ENCODE measurements around the gene FHOD1. TPM values are rescaled to one million over a fixed set of nuclear protein-coding genes. Genes with fewer than 3 reads are reported as not detected.
A peak's percentile ranks its signal among the peaks of the same experiment; 100 is the strongest.

FHOD1 gene
- total and polyA plus RNA-seq, 2 of the 13 experiments (the other 11 are each of a cell fraction or from before 2014, with no cell fraction given), result 20.0 to 20.8 TPM

DNA sequence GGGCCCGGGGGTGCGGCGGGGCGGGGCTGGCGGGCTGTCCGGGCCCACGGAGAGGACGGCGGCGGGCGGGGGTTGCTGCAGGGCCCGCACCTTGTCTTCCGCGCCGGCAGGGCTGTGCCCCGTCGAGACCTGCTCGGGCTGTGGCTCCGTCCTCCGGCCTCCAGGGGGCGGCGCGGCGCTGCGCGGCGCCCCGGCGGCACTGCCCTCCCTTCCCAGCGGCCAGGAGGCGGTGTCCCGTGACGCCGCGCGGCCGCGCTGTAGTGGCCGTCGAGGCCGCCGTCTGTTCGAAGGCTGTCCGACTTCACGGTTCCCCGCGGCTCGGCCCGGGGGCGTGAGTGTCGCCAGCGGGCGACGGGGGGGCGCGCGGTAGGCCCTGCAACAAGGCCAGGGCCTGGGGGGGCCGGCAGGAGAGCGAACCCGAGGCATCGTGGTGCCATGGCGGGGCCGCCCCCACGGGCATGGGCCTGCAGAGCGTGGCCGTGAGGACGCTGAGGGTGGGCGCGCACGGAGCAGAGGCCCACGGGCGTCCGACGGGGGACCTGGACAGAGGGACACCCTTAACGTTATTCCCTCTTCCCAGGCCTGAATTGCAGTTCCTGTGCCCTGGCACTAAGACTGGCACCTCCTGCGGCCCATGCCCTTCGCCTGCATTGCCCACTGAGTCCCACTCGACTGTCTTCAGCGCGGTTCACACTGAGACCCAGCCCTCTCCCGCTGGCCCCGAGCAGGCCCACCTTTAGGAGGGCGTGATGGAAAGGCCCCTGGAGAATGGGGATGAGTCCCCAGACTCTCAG lies 32.2 kb upstream of the FHOD1 start, which contains the start of gene PLEKHG4 (continued):
- peak; percentile 65; the same call in 1 of the 2 replicates for TF ChIP-seq SIN3A (IDR thresholded peaks at IDR 0.05; ENCODE audit: borderline replicate concordance, low read depth, low read length)
- 0 out of 2 replicates have a peak, but pooled peaks have one; percentile 10 for TF ChIP-seq ATAD3A (CRISPR knock-in tag; IDR thresholded peaks at IDR 0.05)
- peak; percentile 76; the same call in 1 of the 2 replicates for TF ChIP-seq ZNF724P (CRISPR knock-in tag; IDR thresholded peaks at IDR 0.05; ENCODE audit: borderline replicate concordance)
- peak; percentile 78 for TF ChIP-seq GATAD1 (CRISPR knock-in tag; IDR thresholded peaks at IDR 0.05)
- TF ChIP-seq ZNF569 (CRISPR knock-in tag; IDR thresholded peaks at IDR 0.05; ENCODE audit: borderline replicate concordance), result no peak
- no peak for TF ChIP-seq ZFP36L2 (CRISPR knock-in tag; IDR thresholded peaks at IDR 0.05)
- TF ChIP-seq, protein P1, sequence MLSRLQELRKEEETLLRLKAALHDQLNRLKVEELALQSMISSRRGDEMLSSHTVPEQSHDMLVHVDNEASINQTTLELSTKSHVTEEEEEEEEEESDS (CRISPR knock-in tag; IDR thresholded peaks at IDR 0.05; ENCODE audit: borderline replicate concordance), result 0 out of 2 replicates have a peak, but pooled peaks have one; percentile 13
- TF ChIP-seq NFIB (CRISPR knock-in tag; IDR thresholded peaks at IDR 0.05; ENCODE audit: borderline replicate concordance), result no peak
- TF ChIP-seq ZSCAN21 (CRISPR knock-in tag; IDR thresholded peaks at IDR 0.05; ENCODE audit: borderline replicate concordance), result peak; percentile 89
- no peak for TF ChIP-seq ZNF879 (CRISPR knock-in tag; IDR thresholded peaks at IDR 0.05)
- TF ChIP-seq ZNF253 (CRISPR knock-in tag; IDR thresholded peaks at IDR 0.05; ENCODE audit: borderline replicate concordance), result peak; percentile 93; the same call in 1 of the 2 replicates
- TF ChIP-seq GPN1 (CRISPR knock-in tag; IDR thresholded peaks at IDR 0.05; ENCODE audit: borderline replicate concordance), result no peak
- TF ChIP-seq TCF7 (IDR thresholded peaks at IDR 0.05; ENCODE audit: low read depth), result no peak
- TF ChIP-seq RAD21 (CRISPR knock-in tag; IDR thresholded peaks at IDR 0.05), result peak; percentile 94
- no peak; the same call in 1 of the 2 replicates for TF ChIP-seq ZSCAN22 (CRISPR knock-in tag; IDR thresholded peaks at IDR 0.05)
- TF ChIP-seq ZNF333 (CRISPR knock-in tag; IDR thresholded peaks at IDR 0.05; ENCODE audit: borderline replicate concordance), result 0 out of 2 replicates have a peak, but pooled peaks have one; percentile 23
- peak; percentile 52; the same call in 1 of the 2 replicates for TF ChIP-seq REPIN1 (CRISPR knock-in tag; IDR thresholded peaks at IDR 0.05; ENCODE audit: borderline replicate concordance, low read depth)
- TF ChIP-seq ZNF670 (CRISPR knock-in tag; IDR thresholded peaks at IDR 0.05; ENCODE audit: borderline replicate concordance), result no peak; the same call in 1 of the 2 replicates
- TF ChIP-seq IRX3 (CRISPR knock-in tag; IDR thresholded peaks at IDR 0.05; ENCODE audit: borderline replicate concordance, low read depth), result peak; percentile 95
- no peak for TF ChIP-seq SNAPC2 (CRISPR knock-in tag; IDR thresholded peaks at IDR 0.05)
- TF ChIP-seq, protein P2, sequence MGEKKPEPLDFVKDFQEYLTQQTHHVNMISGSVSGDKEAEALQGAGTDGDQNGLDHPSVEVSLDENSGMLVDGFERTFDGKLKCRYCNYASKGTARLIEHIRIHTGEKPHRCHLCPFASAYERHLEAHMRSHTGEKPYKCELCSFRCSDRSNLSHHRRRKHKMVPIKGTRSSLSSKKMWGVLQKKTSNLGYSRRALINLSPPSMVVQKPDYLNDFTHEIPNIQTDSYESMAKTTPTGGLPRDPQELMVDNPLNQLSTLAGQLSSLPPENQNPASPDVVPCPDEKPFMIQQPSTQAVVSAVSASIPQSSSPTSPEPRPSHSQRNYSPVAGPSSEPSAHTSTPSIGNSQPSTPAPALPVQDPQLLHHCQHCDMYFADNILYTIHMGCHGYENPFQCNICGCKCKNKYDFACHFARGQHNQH (CRISPR knock-in tag; IDR thresholded peaks at IDR 0.05), result peak; percentile 60
- TF ChIP-seq KLF12 (CRISPR knock-in tag; IDR thresholded peaks at IDR 0.05; ENCODE audit: borderline replicate concordance), result peak; percentile 48; the same call in 1 of the 2 replicates
- TF ChIP-seq, protein P3, sequence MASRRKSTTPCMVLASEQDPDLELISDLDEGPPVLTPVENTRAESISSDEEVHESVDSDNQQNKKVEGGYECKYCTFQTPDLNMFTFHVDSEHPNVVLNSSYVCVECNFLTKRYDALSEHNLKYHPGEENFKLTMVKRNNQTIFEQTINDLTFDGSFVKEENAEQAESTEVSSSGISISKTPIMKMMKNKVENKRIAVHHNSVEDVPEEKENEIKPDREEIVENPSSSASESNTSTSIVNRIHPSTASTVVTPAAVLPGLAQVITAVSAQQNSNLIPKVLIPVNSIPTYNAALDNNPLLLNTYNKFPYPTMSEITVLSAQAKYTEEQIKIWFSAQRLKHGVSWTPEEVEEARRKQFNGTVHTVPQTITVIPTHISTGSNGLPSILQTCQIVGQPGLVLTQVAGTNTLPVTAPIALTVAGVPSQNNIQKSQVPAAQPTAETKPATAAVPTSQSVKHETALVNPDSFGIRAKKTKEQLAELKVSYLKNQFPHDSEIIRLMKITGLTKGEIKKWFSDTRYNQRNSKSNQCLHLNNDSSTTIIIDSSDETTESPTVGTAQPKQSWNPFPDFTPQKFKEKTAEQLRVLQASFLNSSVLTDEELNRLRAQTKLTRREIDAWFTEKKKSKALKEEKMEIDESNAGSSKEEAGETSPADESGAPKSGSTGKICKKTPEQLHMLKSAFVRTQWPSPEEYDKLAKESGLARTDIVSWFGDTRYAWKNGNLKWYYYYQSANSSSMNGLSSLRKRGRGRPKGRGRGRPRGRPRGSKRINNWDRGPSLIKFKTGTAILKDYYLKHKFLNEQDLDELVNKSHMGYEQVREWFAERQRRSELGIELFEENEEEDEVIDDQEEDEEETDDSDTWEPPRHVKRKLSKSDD (CRISPR knock-in tag; IDR thresholded peaks at IDR 0.05; ENCODE audit: low read depth), result 0 out of 2 replicates have a peak, but pooled peaks have one; percentile 56
- TF ChIP-seq GFI1 (CRISPR knock-in tag; IDR thresholded peaks at IDR 0.05; ENCODE audit: borderline replicate concordance), result peak; percentile 70; the same call in 1 of the 2 replicates
